Measurements from ENCODE around the gene FBXO47.

DNA sequence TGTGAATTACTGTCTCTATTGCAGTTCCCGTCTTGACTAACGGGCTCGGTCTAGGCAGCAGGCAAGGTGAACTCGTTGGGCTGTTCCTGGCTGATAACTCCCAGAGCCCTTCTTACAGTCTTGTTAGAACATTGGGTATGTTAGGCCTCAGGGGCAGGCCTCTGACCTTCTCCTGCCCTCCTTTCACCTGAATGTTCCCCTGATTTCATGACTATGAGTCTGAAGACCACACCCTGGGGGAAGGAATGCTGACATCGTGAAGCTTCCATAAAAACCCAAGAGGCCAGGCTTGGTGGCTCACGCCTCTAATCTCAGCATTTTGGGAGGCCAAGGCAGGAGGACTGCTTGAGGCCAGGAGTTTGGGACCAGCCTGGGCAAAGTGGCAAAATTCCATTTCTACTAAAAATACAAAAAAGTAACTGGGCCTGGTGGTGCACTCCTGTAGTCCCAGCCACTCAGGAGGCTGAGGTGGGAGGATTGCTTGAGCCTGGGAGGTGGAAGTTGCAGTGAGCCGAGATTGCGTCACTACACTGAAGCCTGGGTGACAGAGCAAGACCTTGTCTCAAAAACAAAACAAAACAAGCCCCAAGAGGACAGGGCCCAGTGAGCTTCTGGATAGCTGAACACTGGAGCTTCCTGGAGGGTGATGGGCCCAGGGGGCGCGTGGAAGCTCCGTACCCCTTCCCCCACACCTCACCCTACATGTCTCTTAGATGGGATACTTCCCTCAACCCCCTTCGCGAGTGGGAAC, 47.8 kb upstream of the FBXO47 start:
- no peak for TF ChIP-seq CTCF (IDR thresholded peaks at IDR 0.05)
- TF ChIP-seq POLR2A (IDR thresholded peaks at IDR 0.05), result no peak
